HG03575 (cell line): Measurements from ENCODE around the gene PAGR1.

Experiments used
- ATAC-seq: cut with Tn5 transposase; IDR thresholded peaks from one replicate; pipeline ENCODE4 v1.9.1; 2021; ENCODE audit not compliant: unreplicated experiment, insufficient number of reproducible peaks, low FRiP score; ENCODE audit errors: extremely low read depth

Gene PAGR1

GRCh38 chr16:29810699-29811169 is 5.2 kb upstream of the PAGR1 start:
- no peak for ATAC-seq

DNA sequence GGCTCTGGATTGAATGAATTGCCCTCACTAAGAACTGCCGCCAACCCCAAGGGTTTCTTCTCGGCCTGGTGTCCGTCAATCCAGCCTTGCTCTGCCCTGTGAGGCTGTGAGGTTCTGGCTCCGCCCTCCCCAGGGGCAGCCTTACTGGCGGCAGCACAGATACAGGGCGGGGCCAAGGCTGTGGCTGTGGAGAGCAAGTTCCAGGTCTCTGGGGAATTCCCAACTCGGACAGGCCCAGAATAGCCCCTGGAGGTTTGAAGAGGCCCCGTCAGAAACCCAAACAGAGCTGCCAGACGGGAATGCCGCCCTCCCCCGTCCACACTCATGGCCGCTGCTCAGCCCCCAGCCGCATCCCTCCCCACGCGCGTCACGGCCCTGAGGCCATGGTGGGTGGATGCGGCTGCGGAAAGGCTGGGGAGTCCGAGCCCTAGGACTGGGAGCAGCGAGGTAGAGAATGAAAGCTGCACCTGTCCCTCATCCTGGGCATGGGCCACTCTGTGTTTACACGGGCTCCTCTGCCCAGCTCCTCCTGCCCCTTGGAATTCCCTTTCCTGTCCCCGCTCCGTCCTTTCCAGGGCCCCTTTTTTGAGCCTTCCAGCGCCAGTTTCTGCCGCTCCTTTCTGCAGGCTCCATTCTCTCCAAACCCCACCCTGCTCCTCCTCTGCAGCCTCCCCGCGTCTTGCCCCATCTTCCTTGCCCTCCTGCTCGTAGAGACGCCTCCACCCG is 4.6 kb upstream of the PAGR1 start:
- ATAC-seq: no peak

DNA sequence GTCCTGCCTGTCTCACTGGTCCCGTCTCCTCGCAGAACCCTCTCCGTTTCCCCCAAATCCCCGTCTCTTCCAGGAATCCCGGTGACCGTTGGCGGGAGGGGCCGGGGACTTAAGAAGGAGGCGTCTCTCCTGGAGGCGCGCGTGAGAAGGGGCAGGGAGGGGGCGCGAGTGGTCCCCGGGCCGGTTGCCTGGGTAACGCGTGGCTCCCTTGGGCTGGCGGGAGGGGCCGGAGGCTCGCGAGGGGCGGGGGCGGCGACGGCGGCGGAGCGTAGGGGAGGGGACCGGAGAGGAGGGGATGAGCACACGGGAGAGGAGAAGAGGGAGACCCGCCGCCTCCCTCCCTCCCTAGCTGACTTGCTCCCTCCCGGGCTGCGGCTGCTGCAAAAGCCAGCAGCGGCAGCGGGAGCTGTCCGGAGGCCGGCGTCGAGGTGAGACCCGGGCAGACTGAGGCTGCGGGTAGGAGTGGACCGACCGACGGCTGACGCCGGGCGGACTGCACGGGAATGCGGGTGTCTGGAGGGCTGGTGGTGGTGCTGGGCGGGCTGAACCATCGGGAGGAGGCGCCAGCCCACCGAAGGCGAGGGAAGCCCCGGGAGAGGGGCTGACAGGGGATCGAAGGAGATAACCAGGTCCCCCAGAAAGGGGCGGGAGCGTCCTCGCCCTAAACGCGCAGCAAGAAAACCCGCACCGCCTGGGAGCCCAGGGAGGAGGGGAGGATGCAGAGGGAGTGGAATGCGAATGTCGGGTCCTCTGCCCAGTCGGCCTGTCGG is 3.9 kb upstream of the PAGR1 start, which contains the start of gene PRRT2:
TSS of gene PRRT2 (plus strand) at position 298 of the 770 bp plus-strand sequence. CDS start 862 bp downstream, outside the sequence.
- no peak for ATAC-seq

DNA sequence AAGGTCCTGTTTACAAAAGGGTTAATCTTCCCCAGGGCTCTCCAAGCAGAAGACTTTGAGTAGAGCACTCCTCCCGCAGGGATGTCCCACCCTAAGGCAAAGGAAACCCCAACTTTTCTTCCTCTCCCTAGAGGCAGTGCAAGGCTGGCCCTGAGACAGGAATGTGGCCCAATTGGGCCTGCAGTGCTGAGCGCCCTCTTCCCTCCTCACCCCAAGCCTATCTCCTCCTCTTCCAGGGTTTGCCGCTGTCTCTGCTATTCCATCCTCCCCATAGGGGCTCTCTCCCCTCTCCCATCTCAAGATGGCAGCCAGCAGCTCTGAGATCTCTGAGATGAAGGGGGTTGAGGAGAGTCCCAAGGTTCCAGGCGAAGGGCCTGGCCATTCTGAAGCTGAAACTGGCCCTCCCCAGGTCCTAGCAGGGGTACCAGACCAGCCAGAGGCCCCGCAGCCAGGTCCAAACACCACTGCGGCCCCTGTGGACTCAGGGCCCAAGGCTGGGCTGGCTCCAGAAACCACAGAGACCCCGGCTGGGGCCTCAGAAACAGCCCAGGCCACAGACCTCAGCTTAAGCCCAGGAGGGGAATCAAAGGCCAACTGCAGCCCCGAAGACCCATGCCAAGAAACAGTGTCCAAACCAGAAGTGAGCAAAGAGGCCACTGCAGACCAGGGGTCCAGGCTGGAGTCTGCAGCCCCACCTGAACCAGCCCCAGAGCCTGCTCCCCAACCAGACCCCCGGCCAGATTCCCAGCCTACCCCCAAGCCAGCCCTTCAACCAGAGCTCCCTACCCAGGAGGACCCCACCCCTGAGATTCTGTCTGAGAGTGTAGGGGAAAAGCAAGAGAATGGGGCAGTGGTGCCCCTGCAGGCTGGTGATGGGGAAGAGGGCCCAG is 3.0 kb upstream of the PAGR1 start:
- ATAC-seq: no peak

- ATAC-seq: no peak
Measured at GRCh38 chr16:29813644-29814562, 2.0 kb upstream of the PAGR1 start.

DNA sequence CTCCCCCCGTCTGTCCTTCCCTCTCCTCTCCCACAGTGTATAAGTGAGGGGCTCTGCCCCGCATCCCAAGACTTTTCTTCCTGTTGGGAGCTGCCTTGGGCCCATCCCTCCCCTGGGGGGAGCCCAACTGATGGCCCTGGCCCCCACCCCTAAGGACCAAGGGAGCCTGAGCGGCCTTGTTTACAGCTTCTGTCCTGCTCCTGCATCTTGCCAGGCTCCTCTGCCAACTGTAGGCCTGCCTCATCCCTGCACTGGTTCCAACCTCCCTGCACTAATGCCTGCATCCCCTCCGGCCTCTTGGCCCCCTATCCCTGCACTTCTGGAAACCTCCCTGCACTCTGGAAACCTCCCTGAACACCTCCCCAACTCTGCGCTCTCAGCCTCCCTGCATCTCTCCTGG is 1.4 kb upstream of the PAGR1 start:
- ATAC-seq: no peak

GRCh38 chr16:29815032-29815721 is 775 bp upstream of the PAGR1 start:
- no peak for ATAC-seq

DNA sequence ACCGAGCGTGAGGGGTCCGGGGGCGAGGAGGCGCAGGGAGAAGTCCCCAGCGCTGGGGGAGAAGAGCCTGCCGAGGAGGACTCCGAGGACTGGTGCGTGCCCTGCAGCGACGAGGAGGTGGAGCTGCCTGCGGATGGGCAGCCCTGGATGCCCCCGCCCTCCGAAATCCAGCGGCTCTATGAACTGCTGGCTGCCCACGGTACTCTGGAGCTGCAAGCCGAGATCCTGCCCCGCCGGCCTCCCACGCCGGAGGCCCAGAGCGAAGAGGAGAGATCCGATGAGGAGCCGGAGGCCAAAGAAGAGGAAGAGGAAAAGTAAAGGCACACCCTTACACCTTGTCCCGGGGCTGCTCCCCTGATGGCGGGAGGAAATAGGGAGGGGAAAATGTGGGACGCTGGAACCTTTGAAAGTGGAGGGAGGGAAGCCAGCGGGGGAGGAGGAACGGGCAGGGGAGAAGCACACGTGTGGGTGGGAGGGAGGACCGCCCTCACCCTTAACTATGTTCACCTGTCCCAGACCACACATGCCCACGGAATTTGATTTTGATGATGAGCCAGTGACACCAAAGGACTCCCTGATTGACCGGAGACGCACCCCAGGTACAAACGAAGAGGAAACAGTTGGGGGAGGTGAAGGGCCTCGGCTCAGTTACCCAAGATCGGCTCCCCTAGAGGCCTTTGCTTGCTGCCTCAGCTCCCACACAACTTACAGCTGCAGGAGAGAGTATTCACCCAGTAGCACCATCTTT is 916 bp downstream of the PAGR1 start:
- no peak for ATAC-seq

DNA sequence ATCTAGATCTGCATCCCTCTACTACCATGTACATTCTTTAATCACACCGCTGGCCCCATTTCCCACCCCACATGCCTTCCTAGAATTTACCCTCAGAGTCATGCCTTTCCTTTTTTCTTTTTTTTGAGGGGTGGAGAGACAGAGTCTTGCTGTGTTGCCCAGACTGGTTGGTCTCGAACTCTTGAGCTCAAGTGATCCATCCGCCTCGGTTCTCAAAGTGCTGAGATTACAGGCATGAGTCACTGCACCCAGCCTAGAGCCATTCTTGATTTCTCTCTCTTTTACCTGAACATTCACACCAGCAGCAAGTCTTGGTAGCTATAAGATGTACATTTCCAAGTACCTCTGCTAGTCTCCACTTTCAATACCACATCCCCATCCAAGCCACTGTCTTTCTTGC is 2.1 kb downstream of the PAGR1 start:
- no peak for ATAC-seq

- ATAC-seq: no peak
Measured at GRCh38 chr16:29819506-29819905, 3.6 kb downstream of the PAGR1 start.

- ATAC-seq: no peak
Measured at GRCh38 chr16:29820271-29820701, 4.3 kb downstream of the PAGR1 start, which contains the start of gene MVP. Gene MVP (plus strand): TSS chr16:29820462. CDS start chr16:29830550, 10,088 bp downstream.

GRCh38 chr16:29820730-29821642 is 5.0 kb downstream of the PAGR1 start:
- ATAC-seq: no peak

GRCh38 chr16:29821643-29822115 is 5.7 kb downstream of the PAGR1 start:
- no peak for ATAC-seq

GRCh38 chr16:29824589-29825144 is 8.7 kb downstream of the PAGR1 start:
- no peak for ATAC-seq

- ATAC-seq: no peak
Measured at GRCh38 chr16:29825145-29826044, 9.4 kb downstream of the PAGR1 start.
